Neuron (in vitro differentiated cells): ENCODE results near the gene MAP2.

ENCODE experiments used
- H2AFZ ChIP-seq: one replicate; pipeline ENCODE4 v1.6.1; 2013; ENCODE audit warnings: low read depth, mild to moderate bottlenecking, inconsistent platforms, low read length, moderate library complexity
- H3K27me3 ChIP-seq: one replicate; pipeline ENCODE4 v1.6.1; 2013; ENCODE audit warnings: low read length; ENCODE audit not compliant: insufficient read depth
- H3K36me3 ChIP-seq: one replicate; pipeline ENCODE4 v1.6.1; 2013; ENCODE audit warnings: low read length; ENCODE audit not compliant: insufficient read depth
- H3K4me1 ChIP-seq: one replicate; pipeline ENCODE4 v1.6.1; 2013; ENCODE audit warnings: low read length; ENCODE audit not compliant: insufficient read depth
- H3K4me3 ChIP-seq: 2 replicates; pipeline ENCODE4 v1.5.1; 2013; ENCODE audit warnings: mild to moderate bottlenecking, low read length, moderate library complexity
- H3K9me3 ChIP-seq: one replicate; pipeline ENCODE4 v1.6.1; 2013; ENCODE audit warnings: low read length

The MAP2 gene

DNA sequence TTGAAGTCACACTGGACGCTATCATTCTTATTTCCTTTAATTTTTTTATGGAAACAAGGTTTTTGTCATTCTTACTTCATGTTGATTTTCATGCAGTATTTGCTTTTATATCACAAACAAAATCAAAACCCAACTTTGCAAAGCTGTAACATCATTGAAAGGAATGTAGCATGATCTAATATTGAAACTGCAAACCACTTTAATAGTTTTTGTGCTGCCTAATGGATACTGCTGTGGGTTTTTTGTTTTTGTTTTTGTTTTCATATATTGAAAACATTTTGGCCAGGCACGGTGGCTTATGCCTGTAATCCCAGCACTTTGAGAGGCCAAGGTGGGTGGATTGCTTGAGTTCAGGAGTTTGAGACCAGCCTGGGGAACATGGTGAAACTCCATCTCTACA lies 81.6 kb downstream of the MAP2 start:
- Histone ChIP-seq H3K4me3 (no peak overlapping the region), H3K9me3 (no peaks in the 10 kb centered on the region), H3K4me1 (no peaks in the 10 kb centered on the region), H3K36me3 (peaks cover 5% of the 10 kb centered on the region), H2AFZ (no peak overlapping the region), H3K27me3 (no peaks in the 10 kb centered on the region)

- Histone ChIP-seq H3K36me3 (peaks cover 18% of the 10 kb centered on the region), H3K4me3 (no peak overlapping the region), H2AFZ (no peak overlapping the region), H3K27me3 (no peaks in the 10 kb centered on the region), H3K9me3 (no peaks in the 10 kb centered on the region), H3K4me1 (no peaks in the 10 kb centered on the region)
Observed at GRCh38 chr2:209508255-209508654, 84.4 kb downstream of the MAP2 start.

- no peak overlapping the region for H2AFZ ChIP-seq
- H3K4me3 ChIP-seq, result no peak overlapping the region
- H3K4me1 ChIP-seq, result no peaks in the 10 kb centered on the region
- H3K36me3 ChIP-seq, result peaks cover 33% of the 10 kb centered on the region
- no peaks in the 10 kb centered on the region for H3K27me3 ChIP-seq
- no peaks in the 10 kb centered on the region for H3K9me3 ChIP-seq
Observed at GRCh38 chr2:209511637-209512036, 87.8 kb downstream of the MAP2 start.

GRCh38 chr2:209512971-209513370 lies 89.1 kb downstream of the MAP2 start:
- peaks cover 33% of the 10 kb centered on the region for H3K36me3 ChIP-seq
- H2AFZ ChIP-seq, result no peak overlapping the region
- no peaks in the 10 kb centered on the region for H3K4me1 ChIP-seq
- no peak overlapping the region for H3K4me3 ChIP-seq
- H3K27me3 ChIP-seq, result no peaks in the 10 kb centered on the region
- no peaks in the 10 kb centered on the region for H3K9me3 ChIP-seq

DNA sequence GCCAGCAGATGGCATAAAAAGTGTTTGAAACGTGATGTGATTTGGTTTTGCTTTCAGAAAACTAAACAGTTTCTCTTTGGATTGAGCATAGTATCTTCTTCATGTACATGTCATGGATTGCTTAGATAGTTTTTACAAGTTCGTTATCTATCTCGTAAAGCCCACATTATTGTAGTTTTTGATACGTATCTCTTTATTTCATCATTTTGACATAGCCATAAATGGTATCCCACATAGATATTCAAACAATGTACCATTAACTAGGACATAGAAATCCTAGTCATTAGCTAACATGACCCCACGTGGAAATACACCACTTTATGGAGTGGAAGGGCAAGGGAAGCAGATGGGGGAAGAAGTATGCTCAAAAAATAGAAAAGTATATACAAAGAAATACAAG lies 93.6 kb downstream of the MAP2 start:
- Histone ChIP-seq H3K9me3 (no peaks in the 10 kb centered on the region), H3K27me3 (no peaks in the 10 kb centered on the region), H3K4me3 (no peak overlapping the region), H2AFZ (no peak overlapping the region), H3K4me1 (peaks cover 37% of the 10 kb centered on the region), H3K36me3 (peaks cover 24% of the 10 kb centered on the region)

- peaks cover 10% of the 10 kb centered on the region for H3K36me3 ChIP-seq
- H3K4me3 ChIP-seq, result no peak overlapping the region
- no peaks in the 10 kb centered on the region for H3K9me3 ChIP-seq
- peaks cover 55% of the 10 kb centered on the region for H3K4me1 ChIP-seq
- H2AFZ ChIP-seq, result no peak overlapping the region
- H3K27me3 ChIP-seq, result no peaks in the 10 kb centered on the region
Observed at GRCh38 chr2:209519271-209519670, 95.4 kb downstream of the MAP2 start.

DNA sequence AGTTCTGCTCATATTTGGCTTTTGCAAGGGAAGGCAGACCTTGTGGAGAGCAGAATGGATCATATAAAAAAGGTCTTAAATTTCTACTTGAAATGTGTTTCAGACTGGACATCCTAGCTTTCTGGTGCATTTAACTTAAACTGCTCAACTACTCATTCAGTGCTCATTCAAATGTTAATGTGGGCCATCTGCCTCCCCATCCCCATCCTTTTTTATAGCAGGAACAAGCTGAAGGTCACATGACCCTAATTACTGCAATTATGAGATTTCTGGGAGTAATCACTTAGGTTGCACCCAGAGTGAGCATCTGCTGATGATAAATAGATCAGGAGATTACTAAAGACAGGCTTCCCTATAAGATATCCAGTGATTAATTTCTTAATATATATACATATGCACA lies 96.1 kb downstream of the MAP2 start:
- Histone ChIP-seq H3K4me1 (peaks cover 61% of the 10 kb centered on the region), H3K27me3 (no peaks in the 10 kb centered on the region), H2AFZ (no peak overlapping the region), H3K36me3 (peaks cover 9% of the 10 kb centered on the region), H3K9me3 (no peaks in the 10 kb centered on the region), H3K4me3 (no peak overlapping the region)

GRCh38 chr2:209523041-209523740 lies 99.3 kb downstream of the MAP2 start:
- Histone ChIP-seq H3K9me3 (no peaks in the 10 kb centered on the region), H3K4me3 (no peak overlapping the region), H3K4me1 (peaks cover 73% of the 10 kb centered on the region), H3K36me3 (no peaks in the 10 kb centered on the region), H2AFZ (no peak overlapping the region), H3K27me3 (no peaks in the 10 kb centered on the region)

- Histone ChIP-seq H2AFZ (no peak overlapping the region), H3K27me3 (no peaks in the 10 kb centered on the region), H3K4me3 (no peak overlapping the region), H3K9me3 (no peaks in the 10 kb centered on the region), H3K36me3 (no peaks in the 10 kb centered on the region), H3K4me1 (peaks cover 69% of the 10 kb centered on the region)
Observed at GRCh38 chr2:209523867-209524266, 100.0 kb downstream of the MAP2 start.

GRCh38 chr2:209525331-209525730 lies 101.5 kb downstream of the MAP2 start:
- Histone ChIP-seq H2AFZ (no peak overlapping the region), H3K36me3 (no peaks in the 10 kb centered on the region), H3K9me3 (no peaks in the 10 kb centered on the region), H3K4me1 (peaks cover 56% of the 10 kb centered on the region), H3K4me3 (no peak overlapping the region), H3K27me3 (no peaks in the 10 kb centered on the region)

DNA sequence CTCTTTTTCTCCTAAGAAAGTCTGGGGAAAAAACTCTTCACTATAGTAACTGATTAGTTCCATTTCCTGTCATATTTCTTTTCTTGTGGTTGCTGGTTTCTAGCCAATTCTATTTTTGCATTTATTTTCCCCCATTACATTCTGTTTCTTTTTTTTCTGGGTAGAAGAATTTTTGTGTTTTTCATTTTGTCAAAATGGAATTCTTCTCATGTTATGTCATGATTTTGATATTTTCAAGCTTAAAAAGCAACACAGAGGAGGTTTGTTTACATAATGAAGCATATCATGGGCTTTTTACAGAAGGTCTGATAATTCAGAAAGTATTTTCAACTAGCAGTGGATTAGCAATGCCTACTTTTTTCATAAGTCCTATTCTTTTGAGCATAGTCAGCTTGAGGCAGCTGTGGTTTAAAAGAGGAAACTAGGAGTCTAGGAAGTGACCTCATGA lies 102.0 kb downstream of the MAP2 start:
- no peaks in the 10 kb centered on the region for H3K27me3 ChIP-seq
- no peak overlapping the region for H2AFZ ChIP-seq
- no peaks in the 10 kb centered on the region for H3K36me3 ChIP-seq
- no peak overlapping the region for H3K4me3 ChIP-seq
- H3K4me1 ChIP-seq, result peaks cover 51% of the 10 kb centered on the region
- H3K9me3 ChIP-seq, result no peaks in the 10 kb centered on the region

DNA sequence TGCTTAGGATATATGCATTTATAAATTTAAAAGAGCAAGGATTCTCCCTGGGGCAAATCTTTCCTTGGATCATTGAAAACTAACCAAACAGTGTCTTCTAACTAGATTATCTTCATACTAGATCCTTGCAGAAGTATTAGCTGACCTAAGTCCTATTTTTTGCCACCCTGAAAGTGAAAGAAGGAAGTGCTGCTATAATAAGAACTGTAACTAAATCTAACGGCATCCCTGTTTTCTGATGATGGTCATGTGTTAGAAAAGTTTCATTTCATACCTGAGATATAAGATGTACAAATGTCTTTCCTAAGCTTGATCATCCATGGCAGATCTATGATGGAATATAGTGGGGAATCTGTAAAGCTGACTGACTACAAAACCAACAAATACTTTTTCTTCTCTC lies 102.7 kb downstream of the MAP2 start:
- Histone ChIP-seq H3K4me3 (no peak overlapping the region), H3K27me3 (no peaks in the 10 kb centered on the region), H3K4me1 (peaks cover 43% of the 10 kb centered on the region), H3K36me3 (no peaks in the 10 kb centered on the region), H3K9me3 (no peaks in the 10 kb centered on the region), H2AFZ (no peak overlapping the region)

- H3K36me3 ChIP-seq, result peaks cover 4% of the 10 kb centered on the region
- no peaks in the 10 kb centered on the region for H3K27me3 ChIP-seq
- H3K4me1 ChIP-seq, result peaks cover 15% of the 10 kb centered on the region
- H3K4me3 ChIP-seq, result no peak overlapping the region
- H2AFZ ChIP-seq, result no peak overlapping the region
- no peaks in the 10 kb centered on the region for H3K9me3 ChIP-seq
Observed at GRCh38 chr2:209529579-209529978, 105.7 kb downstream of the MAP2 start.

- H3K4me3 ChIP-seq, result no peak overlapping the region
- H3K36me3 ChIP-seq, result peaks cover 7% of the 10 kb centered on the region
- no peaks in the 10 kb centered on the region for H3K27me3 ChIP-seq
- no peak overlapping the region for H2AFZ ChIP-seq
- H3K9me3 ChIP-seq, result no peaks in the 10 kb centered on the region
- H3K4me1 ChIP-seq, result no peaks in the 10 kb centered on the region
Observed at GRCh38 chr2:209532321-209532720, 108.5 kb downstream of the MAP2 start.
